ENCODE results near the gene SYCE3. TPM values are rescaled to one million over a fixed set of nuclear protein-coding genes. Genes with fewer than 3 reads are reported as not detected.

SYCE3 gene
- polyA plus RNA-seq, 1 experiment = not detected

- DNase-seq (ENCODE audit: low read depth) = no peak
- CTCF ChIA-PET = interaction anchor here (1.5 to 2.2 kb wide), 4 partner anchors 9 to 286 kb away, joined by 4 to 22 read pairs (median 12); partner anchors contain the start of gene HDAC10
- Histone ChIP-seq H3K27me3 (ENCODE audit: control insufficient read depth, insufficient read depth, low read length) (no peaks in the 10 kb centered on the region), H3K36me3 (ENCODE audit: control insufficient read depth, insufficient read depth, low read length) (peaks cover 24% of the 10 kb centered on the region), H3K4me3 (ENCODE audit: low read depth, low read length) (peak overlapping the region; percentile 75)
- no peak for TF ChIP-seq CTCF (IDR thresholded peaks at IDR 0.05; ENCODE audit: insufficient read depth, low read depth, low read length)
- POLR2A ChIA-PET = interaction anchor here (0.6 to 1.4 kb wide), 3 partner anchors 15 to 21 kb away, joined by 3 to 9 read pairs (median 4); partner anchors contain the start of genes KLHDC7B, LMF2 and NCAPH2
Measured at GRCh38 chr22:50524676-50525103, 38.0 kb downstream of the SYCE3 start.

- CTCF ChIA-PET = interaction anchor here (2.2 kb wide), 2 partner anchors 8 to 97 kb away, joined by 14 to 22 read pairs; no protein-coding TSS in a partner anchor
- Histone ChIP-seq H3K4me3 (ENCODE audit: low read depth, low read length) (peak overlapping the region; percentile 75), H3K27me3 (ENCODE audit: control insufficient read depth, insufficient read depth, low read length) (no peaks in the 10 kb centered on the region), H3K36me3 (ENCODE audit: control insufficient read depth, insufficient read depth, low read length) (peaks cover 24% of the 10 kb centered on the region)
- POLR2A ChIA-PET = interaction anchor here (0.6 kb wide), 1 partner anchor 15 kb away, joined by 4 read pairs; no protein-coding TSS in a partner anchor
- no peak for DNase-seq (ENCODE audit: low read depth)
- TF ChIP-seq CTCF (IDR thresholded peaks at IDR 0.05; ENCODE audit: insufficient read depth, low read depth, low read length) = no peak
Measured at GRCh38 chr22:50523806-50524675, 38.7 kb downstream of the SYCE3 start.

GRCh38 chr22:50523458-50523805 lies 39.3 kb downstream of the SYCE3 start:
- Histone ChIP-seq H3K27me3 (ENCODE audit: control insufficient read depth, insufficient read depth, low read length) (no peaks in the 10 kb centered on the region), H3K36me3 (ENCODE audit: control insufficient read depth, insufficient read depth, low read length) (peaks cover 26% of the 10 kb centered on the region), H3K4me3 (ENCODE audit: low read depth, low read length) (no peak overlapping the region)
- ChIA-PET POLR2A (no interaction called here), CTCF (no interaction called here)
- DNase-seq (ENCODE audit: low read depth) = no peak
- no peak for TF ChIP-seq CTCF (IDR thresholded peaks at IDR 0.05; ENCODE audit: insufficient read depth, low read depth, low read length)

GRCh38 chr22:50522806-50523438 lies 39.8 kb downstream of the SYCE3 start:
- no peak for DNase-seq (ENCODE audit: low read depth)
- POLR2A ChIA-PET = no interaction called here
- no peak for TF ChIP-seq CTCF (IDR thresholded peaks at IDR 0.05; ENCODE audit: insufficient read depth, low read depth, low read length)
- Histone ChIP-seq H3K27me3 (ENCODE audit: control insufficient read depth, insufficient read depth, low read length) (no peaks in the 10 kb centered on the region), H3K36me3 (ENCODE audit: control insufficient read depth, insufficient read depth, low read length) (peaks cover 30% of the 10 kb centered on the region), H3K4me3 (ENCODE audit: low read depth, low read length) (no peak overlapping the region)
- CTCF ChIA-PET = no interaction called here

- no peak for TF ChIP-seq CTCF (IDR thresholded peaks at IDR 0.05; ENCODE audit: insufficient read depth, low read depth, low read length)
- no peaks in the 10 kb centered on the region for H3K27me3 ChIP-seq (ENCODE audit: control insufficient read depth, insufficient read depth, low read length)
- ChIA-PET POLR2A (no interaction called here), CTCF (no interaction called here)
- peaks cover 31% of the 10 kb centered on the region for H3K36me3 ChIP-seq (ENCODE audit: control insufficient read depth, insufficient read depth, low read length)
- no peak overlapping the region for H3K4me3 ChIP-seq (ENCODE audit: low read depth, low read length)
- DNase-seq (ENCODE audit: low read depth) = no peak
Measured at GRCh38 chr22:50522208-50522805, 40.4 kb downstream of the SYCE3 start.

Data from BJ (cell line).